PC-3 (cell line): ENCODE results near the gene SYT6. TPM values are rescaled to one million over a fixed set of nuclear protein-coding genes. Genes with fewer than 3 reads are reported as not detected.

ENCODE experiments used
- ATAC-seq: fragments of 200-7000 bp; cut with Tn5 transposase; 2 replicates; pipeline ENCODE4 v1.9.1; 2020; ENCODE audit warnings: mild to moderate bottlenecking, moderate library complexity
- BruUV-seq: library from RNA; stranded (reverse); fragments of 400-500 nt; replicated peaks from 2 replicates; lab custom pipeline; 2021; lab: Mats Ljungman, UMichigan
- CTCF ChIA-PET: fragments of 300-600 bp; sonication (Branson Sonifier 250); formaldehyde crosslinking; loops from one replicate; lab custom pipeline; 2022; ENCODE audit warnings: antibody characterized with exemption; lab: Charles Lee
- POLR2A ChIA-PET: fragments of 300-600 bp; sonication (Branson Sonifier 250); formaldehyde crosslinking; loops from one replicate; lab custom pipeline; 2022; ENCODE audit warnings: antibody characterized with exemption; ENCODE audit not compliant: unreplicated experiment; lab: Charles Lee
- DNase-seq: peaks from one replicate; pipeline ENCODE4 v3.0.0-alpha.2; 2015
- H2AFZ ChIP-seq: fragments of 300-600 bp; sonication (generic); 2 replicates; pipeline ENCODE4 v1.6.0; 2016; ENCODE audit warnings: antibody characterized with exemption, low read length
- H3F3A ChIP-seq: fragments of 300-600 bp; sonication (generic); one replicate; pipeline ENCODE4 v1.6.0; 2017; ENCODE audit warnings: antibody characterized with exemption, low read length, control low read depth, mild to moderate bottlenecking; ENCODE audit not compliant: unreplicated experiment
- H3K27ac ChIP-seq: fragments of 300-600 bp; sonication (generic); 2 replicates; pipeline ENCODE4 v1.5.1; 2016; ENCODE audit warnings: mild to moderate bottlenecking, low read length
- H3K27me3 ChIP-seq: fragments of 300-600 bp; sonication (generic); 2 replicates; pipeline ENCODE4 v1.6.1; 2016; ENCODE audit warnings: low read length, mixed read lengths
- H3K36me3 ChIP-seq: fragments of 300-600 bp; sonication (generic); 2 replicates; pipeline ENCODE4 v1.6.1; 2016; ENCODE audit warnings: low read depth, mixed run types, low read length, mixed read lengths
- H3K4me1 ChIP-seq: fragments of 300-600 bp; sonication (generic); 2 replicates; pipeline ENCODE4 v1.5.1; 2016; ENCODE audit warnings: low read length; ENCODE audit not compliant: insufficient read depth
- H3K4me2 ChIP-seq: fragments of 300-600 bp; sonication (generic); 2 replicates; pipeline ENCODE4 v1.6.0; 2016; ENCODE audit warnings: low read length
- H3K4me3 ChIP-seq: fragments of 300-600 bp; sonication (generic); 2 replicates; pipeline ENCODE4 v1.5.1; 2016; ENCODE audit warnings: mild to moderate bottlenecking, low read length, mixed read lengths
- H3K79me2 ChIP-seq: fragments of 300-600 bp; sonication (generic); 2 replicates; pipeline ENCODE4 v1.6.1; 2017; ENCODE audit warnings: low read length, mixed read lengths
- H3K9ac ChIP-seq: fragments of 300-600 bp; sonication (generic); 2 replicates; pipeline ENCODE4 v1.6.0; 2016; ENCODE audit warnings: mild to moderate bottlenecking, low read length
- H3K9me2 ChIP-seq: fragments of 300-600 bp; sonication (generic); replicated peaks from 2 replicates; pipeline ENCODE4 v1.6.1; 2016; ENCODE audit warnings: mixed run types, low read length, mixed read lengths
- H3K9me3 ChIP-seq: fragments of 300-600 bp; sonication (generic); 2 replicates; pipeline ENCODE4 v1.6.1; 2016; ENCODE audit warnings: low read length, mixed read lengths
- H4K20me1 ChIP-seq: fragments of 300-600 bp; sonication (generic); 2 replicates; pipeline ENCODE4 v1.6.1; 2016; ENCODE audit warnings: low read length, mixed read lengths
- CTCF ChIP-seq: fragments of 300-600 bp; sonication (generic); conservative IDR thresholded peaks from 2 replicates; pipeline ENCODE4 v1.5.1; 2017; ENCODE audit warnings: antibody characterized with exemption, low read depth, mild to moderate bottlenecking, low read length
- EZH2 ChIP-seq: fragments of 300-600 bp; sonication (generic); IDR thresholded peaks from one replicate; pipeline ENCODE4 v1.6.1; 2017; ENCODE audit warnings: antibody characterized with exemption, mild to moderate bottlenecking, low read length; ENCODE audit not compliant: unreplicated experiment
- EZH2phosphoT487 ChIP-seq: fragments of 300-600 bp; sonication (generic); IDR thresholded peaks from 2 replicates; pipeline ENCODE4 v1.6.1; 2018; ENCODE audit warnings: mild to moderate bottlenecking, antibody characterized with exemption, low read length, borderline replicate concordance
- intact Hi-C: fragments of 100-400 bp; cut with micrococcal nuclease; formaldehyde crosslinking; loops from 2 replicates; pipeline ENCODE4 v1.9.0; 2023
- total RNA-seq: library from RNA; depleted of rRNA; stranded (reverse); fragments of >200 nt; gene quantifications from 2 replicates; pipeline ENCODE4 v1.2.3, GENCODE V29; 2014

Gene SYT6
- total RNA-seq, 1 experiment from 2014 or later, result not detected

GRCh38 chr1:114180742-114181141 is 27.1 kb upstream of the SYT6 start:
- no peak for DNase-seq
- CTCF ChIA-PET, result no interaction called here
- Histone ChIP-seq H2AFZ (no peak overlapping the region), H3K79me2 (no peaks in the 10 kb centered on the region), H4K20me1 (no peaks in the 10 kb centered on the region), H3K27me3 (peaks cover 25% of the 10 kb centered on the region; the same call in 1 of the 2 replicates), H3K4me1 (peaks cover 6% of the 10 kb centered on the region; the same call in 1 of the 2 replicates), H3K27ac (no peak overlapping the region), H3K4me3 (no peak overlapping the region), H3K9ac (no peak overlapping the region), H3K9me2 (no peaks in the 10 kb centered on the region), H3K9me3 (no peaks in the 10 kb centered on the region), H3K36me3 (no peaks in the 10 kb centered on the region), H3F3A (no peaks in the 10 kb centered on the region), H3K4me2 (no peak overlapping the region)
- TF ChIP-seq EZH2phosphoT487 (no peak), CTCF (no peak), EZH2 (no peak)
- no TSS peak for BruUV-seq
- POLR2A ChIA-PET, result no interaction called here
- ATAC-seq, result no peak
- intact Hi-C loops, result no loop called here

GRCh38 chr1:114178936-114179335 is 25.3 kb upstream of the SYT6 start:
- POLR2A ChIA-PET, result no interaction called here
- no peak for ATAC-seq
- H3K4me1 ChIP-seq, result peaks cover 6% of the 10 kb centered on the region; the same call in 1 of the 2 replicates
- TF ChIP-seq EZH2phosphoT487, result no peak
- TF ChIP-seq EZH2, result no peak
- no peak for TF ChIP-seq CTCF
- intact Hi-C loops, result no loop called here
- no peak overlapping the region for H3K4me2 ChIP-seq
- H3K27me3 ChIP-seq, result peaks cover 43% of the 10 kb centered on the region
- no TSS peak for BruUV-seq
- H3F3A ChIP-seq, result no peaks in the 10 kb centered on the region
- DNase-seq, result peak; percentile 39
- H3K9me3 ChIP-seq, result no peaks in the 10 kb centered on the region
- H3K27ac ChIP-seq, result no peak overlapping the region
- CTCF ChIA-PET, result no interaction called here
- H2AFZ ChIP-seq, result no peak overlapping the region
- H3K9ac ChIP-seq, result no peak overlapping the region
- H3K4me3 ChIP-seq, result no peak overlapping the region
- H3K79me2 ChIP-seq, result no peaks in the 10 kb centered on the region
- no peaks in the 10 kb centered on the region for H3K36me3 ChIP-seq
- no peaks in the 10 kb centered on the region for H3K9me2 ChIP-seq
- H4K20me1 ChIP-seq, result no peaks in the 10 kb centered on the region

GRCh38 chr1:114177282-114177681 is 23.6 kb upstream of the SYT6 start:
- Histone ChIP-seq H3K27ac (no peak overlapping the region), H3F3A (no peaks in the 10 kb centered on the region), H2AFZ (no peak overlapping the region), H3K4me1 (peaks cover 6% of the 10 kb centered on the region; the same call in 1 of the 2 replicates), H3K4me3 (no peak overlapping the region), H3K36me3 (no peaks in the 10 kb centered on the region), H3K9me2 (no peaks in the 10 kb centered on the region), H3K4me2 (no peak overlapping the region), H3K79me2 (no peaks in the 10 kb centered on the region), H3K9me3 (no peaks in the 10 kb centered on the region), H3K27me3 (peaks cover 54% of the 10 kb centered on the region), H4K20me1 (no peaks in the 10 kb centered on the region), H3K9ac (no peak overlapping the region)
- TF ChIP-seq CTCF (no peak), EZH2phosphoT487 (no peak), EZH2 (no peak)
- intact Hi-C loops, result no loop called here
- ChIA-PET CTCF (no interaction called here), POLR2A (no interaction called here)
- DNase-seq (no peak), ATAC-seq (no peak)
- BruUV-seq, result no TSS peak
